HL-60 (cell line): ENCODE data around the gene RBMS3.

Experiments used
- DNase-seq, 2 experiments: peaks; one replicate each; pipeline ENCODE4 v3.0.0-alpha.2; 2010 to 2020; ENCODE audit warnings: low read depth in 1 of 2, low spot score in 1 of 2
- H3K27ac ChIP-seq: fragments of 250-450 bp; sonication (Bioruptor Pico); replicated peaks from 2 replicates; pipeline ENCODE4 v1.5.1; 2020; ENCODE audit warnings: mild to moderate bottlenecking, moderate library complexity
- H3K27me3 ChIP-seq: fragments of 250-450 bp; sonication (Bioruptor Pico); 2 replicates; pipeline ENCODE4 v1.5.1; 2021; ENCODE audit warnings: mild to moderate bottlenecking, moderate library complexity; ENCODE audit not compliant: insufficient read depth, poor library complexity, severe bottlenecking
- H3K4me3 ChIP-seq: replicated peaks from 2 replicates; pipeline ENCODE4 v1.5.1; 2011; ENCODE audit warnings: mild to moderate bottlenecking, control low read depth, low read length; ENCODE audit not compliant: insufficient read depth
- GABPA ChIP-seq: IDR thresholded peaks from 2 replicates; pipeline ENCODE4 v1.6.1; 2012; ENCODE audit warnings: low read depth
- POLR2AphosphoS5 ChIP-seq: IDR thresholded peaks from 2 replicates; pipeline ENCODE4 v1.6.1; 2012; ENCODE audit warnings: low read depth
- SPI1 ChIP-seq: IDR thresholded peaks from 2 replicates; pipeline ENCODE4 v1.6.1; 2012; ENCODE audit warnings: low read depth, mild to moderate bottlenecking, borderline replicate concordance
- TF ChIP-seq, protein P1 (sequence below): IDR thresholded peaks from 2 replicates; pipeline ENCODE4 v1.6.1; 2012; ENCODE audit warnings: low read depth; ENCODE audit not compliant: insufficient replicate concordance
- TF ChIP-seq, protein P2 (sequence below): IDR thresholded peaks from one replicate; pipeline ENCODE4 v1.5.1; 2011; ENCODE audit warnings: low read length, control low read depth, inconsistent platforms; ENCODE audit not compliant: insufficient read depth

The RBMS3 gene

DNA sequence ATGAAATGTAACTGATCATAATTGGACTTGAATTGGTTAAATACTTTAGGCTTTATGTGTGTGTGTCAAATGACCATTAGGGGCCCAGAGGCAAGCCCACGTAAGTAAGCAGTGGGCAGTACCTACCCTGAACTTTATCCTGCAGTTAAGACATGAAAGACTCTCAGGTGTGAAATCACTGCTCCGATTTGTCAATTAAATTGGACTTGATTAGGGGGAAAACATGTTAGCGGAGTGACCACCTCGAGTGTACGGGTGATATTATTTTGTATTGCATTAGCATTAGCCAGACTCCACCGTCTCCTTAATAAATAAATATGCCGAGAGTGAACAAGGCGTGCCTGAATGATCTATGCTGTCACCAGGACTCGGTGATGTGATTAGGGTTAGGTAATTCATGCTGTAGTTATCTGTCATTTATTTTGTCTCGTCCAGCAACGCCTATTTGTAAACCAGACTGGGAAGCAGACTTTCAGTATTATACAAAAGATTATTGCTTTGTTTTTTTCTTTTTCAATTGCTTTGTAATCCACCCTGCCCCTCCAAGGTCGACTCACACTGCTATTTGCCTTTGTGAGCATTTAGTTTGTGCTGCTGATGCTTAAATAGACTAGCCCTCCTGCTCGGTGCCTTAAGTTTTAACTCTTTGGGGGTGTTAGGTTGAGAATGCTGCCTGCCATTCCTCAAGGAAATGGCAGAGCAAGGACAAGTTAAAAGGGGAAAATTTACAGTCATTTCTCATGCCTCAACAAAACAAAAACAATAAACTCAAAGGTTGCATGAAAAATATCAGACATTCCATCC, 1.8 kb downstream of the RBMS3 start:
- no peak overlapping the region for H3K27ac ChIP-seq
- H3K27me3 ChIP-seq = no peaks in the 10 kb centered on the region
- DNase-seq = no peak
- TF ChIP-seq, protein P1, sequence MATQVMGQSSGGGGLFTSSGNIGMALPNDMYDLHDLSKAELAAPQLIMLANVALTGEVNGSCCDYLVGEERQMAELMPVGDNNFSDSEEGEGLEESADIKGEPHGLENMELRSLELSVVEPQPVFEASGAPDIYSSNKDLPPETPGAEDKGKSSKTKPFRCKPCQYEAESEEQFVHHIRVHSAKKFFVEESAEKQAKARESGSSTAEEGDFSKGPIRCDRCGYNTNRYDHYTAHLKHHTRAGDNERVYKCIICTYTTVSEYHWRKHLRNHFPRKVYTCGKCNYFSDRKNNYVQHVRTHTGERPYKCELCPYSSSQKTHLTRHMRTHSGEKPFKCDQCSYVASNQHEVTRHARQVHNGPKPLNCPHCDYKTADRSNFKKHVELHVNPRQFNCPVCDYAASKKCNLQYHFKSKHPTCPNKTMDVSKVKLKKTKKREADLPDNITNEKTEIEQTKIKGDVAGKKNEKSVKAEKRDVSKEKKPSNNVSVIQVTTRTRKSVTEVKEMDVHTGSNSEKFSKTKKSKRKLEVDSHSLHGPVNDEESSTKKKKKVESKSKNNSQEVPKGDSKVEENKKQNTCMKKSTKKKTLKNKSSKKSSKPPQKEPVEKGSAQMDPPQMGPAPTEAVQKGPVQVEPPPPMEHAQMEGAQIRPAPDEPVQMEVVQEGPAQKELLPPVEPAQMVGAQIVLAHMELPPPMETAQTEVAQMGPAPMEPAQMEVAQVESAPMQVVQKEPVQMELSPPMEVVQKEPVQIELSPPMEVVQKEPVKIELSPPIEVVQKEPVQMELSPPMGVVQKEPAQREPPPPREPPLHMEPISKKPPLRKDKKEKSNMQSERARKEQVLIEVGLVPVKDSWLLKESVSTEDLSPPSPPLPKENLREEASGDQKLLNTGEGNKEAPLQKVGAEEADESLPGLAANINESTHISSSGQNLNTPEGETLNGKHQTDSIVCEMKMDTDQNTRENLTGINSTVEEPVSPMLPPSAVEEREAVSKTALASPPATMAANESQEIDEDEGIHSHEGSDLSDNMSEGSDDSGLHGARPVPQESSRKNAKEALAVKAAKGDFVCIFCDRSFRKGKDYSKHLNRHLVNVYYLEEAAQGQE = no peak
- TF ChIP-seq POLR2AphosphoS5 = no peak
- TF ChIP-seq GABPA = no peak
- TF ChIP-seq, protein P2, sequence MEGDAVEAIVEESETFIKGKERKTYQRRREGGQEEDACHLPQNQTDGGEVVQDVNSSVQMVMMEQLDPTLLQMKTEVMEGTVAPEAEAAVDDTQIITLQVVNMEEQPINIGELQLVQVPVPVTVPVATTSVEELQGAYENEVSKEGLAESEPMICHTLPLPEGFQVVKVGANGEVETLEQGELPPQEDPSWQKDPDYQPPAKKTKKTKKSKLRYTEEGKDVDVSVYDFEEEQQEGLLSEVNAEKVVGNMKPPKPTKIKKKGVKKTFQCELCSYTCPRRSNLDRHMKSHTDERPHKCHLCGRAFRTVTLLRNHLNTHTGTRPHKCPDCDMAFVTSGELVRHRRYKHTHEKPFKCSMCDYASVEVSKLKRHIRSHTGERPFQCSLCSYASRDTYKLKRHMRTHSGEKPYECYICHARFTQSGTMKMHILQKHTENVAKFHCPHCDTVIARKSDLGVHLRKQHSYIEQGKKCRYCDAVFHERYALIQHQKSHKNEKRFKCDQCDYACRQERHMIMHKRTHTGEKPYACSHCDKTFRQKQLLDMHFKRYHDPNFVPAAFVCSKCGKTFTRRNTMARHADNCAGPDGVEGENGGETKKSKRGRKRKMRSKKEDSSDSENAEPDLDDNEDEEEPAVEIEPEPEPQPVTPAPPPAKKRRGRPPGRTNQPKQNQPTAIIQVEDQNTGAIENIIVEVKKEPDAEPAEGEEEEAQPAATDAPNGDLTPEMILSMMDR = no peak
- no peak for TF ChIP-seq SPI1
- no peak overlapping the region for H3K4me3 ChIP-seq

DNA sequence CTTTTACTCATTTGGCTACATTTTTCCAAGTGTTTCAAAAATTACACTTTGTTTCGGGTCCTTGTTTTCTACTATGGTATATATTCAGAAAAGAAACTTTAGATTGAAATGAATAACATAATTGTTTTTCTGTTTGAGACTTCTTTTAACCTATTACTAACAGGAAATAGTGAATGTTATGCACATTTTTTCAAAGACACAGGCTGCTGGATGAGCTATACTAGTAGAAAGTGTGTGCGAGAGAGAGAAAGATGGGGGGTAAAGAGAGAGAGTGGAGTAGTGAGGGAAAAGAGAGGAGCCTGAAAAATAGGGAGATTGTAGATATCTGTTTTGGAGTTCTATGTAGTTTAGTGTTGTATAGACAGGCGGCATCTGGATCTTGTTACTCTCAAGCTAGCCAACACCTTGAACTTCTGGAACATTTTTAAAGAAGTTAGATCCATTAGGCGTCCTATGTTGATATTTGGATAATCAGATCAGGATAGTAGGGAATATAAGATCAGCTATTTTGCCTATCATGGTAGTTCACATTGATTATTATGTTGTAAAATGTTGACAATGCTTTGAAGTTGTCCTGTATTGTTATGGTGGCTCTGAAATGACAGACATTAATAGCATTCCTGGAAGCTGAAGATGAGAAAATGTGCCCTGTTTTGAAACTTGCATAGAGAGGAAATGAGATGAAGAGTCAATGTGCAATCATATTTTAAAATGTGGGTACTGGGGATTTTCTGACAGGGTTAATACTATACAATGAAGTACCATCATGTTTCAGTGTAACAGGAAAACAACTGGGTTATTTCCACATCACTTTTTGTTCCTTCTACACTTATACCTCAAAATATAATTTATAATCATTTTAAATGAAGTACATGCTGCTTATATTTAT, 2.6 kb downstream of the RBMS3 start:
- H3K4me3 ChIP-seq = no peak overlapping the region
- no peak for TF ChIP-seq POLR2AphosphoS5
- no peaks in the 10 kb centered on the region for H3K27me3 ChIP-seq
- DNase-seq = no peak
- H3K27ac ChIP-seq = no peak overlapping the region

DNA sequence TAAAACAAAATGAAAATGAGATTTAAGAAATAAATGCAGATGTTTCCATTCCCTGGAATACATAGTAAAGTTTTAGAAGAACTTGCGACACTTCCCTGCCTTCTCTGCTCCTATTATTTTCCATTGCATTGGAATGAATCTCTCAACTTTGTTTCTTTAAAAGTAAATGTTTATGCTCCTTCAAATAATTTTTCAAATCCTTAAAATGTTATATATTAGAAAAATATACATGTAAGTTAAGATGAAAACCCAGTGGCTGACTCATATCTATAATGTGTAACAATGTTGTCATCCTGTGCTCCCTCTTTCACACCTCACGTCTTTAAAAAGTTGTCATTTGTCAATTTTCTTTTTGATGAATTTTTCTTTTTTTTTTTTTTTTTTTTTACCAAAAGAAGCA, 3.6 kb downstream of the RBMS3 start:
- H3K4me3 ChIP-seq = no peak overlapping the region
- no peak for DNase-seq
- H3K27me3 ChIP-seq = no peaks in the 10 kb centered on the region
- no peak for TF ChIP-seq SPI1
- TF ChIP-seq, protein P2 = no peak
- no peak for TF ChIP-seq GABPA
- no peak for TF ChIP-seq POLR2AphosphoS5
- TF ChIP-seq, protein P1 = no peak
- no peak overlapping the region for H3K27ac ChIP-seq

DNA sequence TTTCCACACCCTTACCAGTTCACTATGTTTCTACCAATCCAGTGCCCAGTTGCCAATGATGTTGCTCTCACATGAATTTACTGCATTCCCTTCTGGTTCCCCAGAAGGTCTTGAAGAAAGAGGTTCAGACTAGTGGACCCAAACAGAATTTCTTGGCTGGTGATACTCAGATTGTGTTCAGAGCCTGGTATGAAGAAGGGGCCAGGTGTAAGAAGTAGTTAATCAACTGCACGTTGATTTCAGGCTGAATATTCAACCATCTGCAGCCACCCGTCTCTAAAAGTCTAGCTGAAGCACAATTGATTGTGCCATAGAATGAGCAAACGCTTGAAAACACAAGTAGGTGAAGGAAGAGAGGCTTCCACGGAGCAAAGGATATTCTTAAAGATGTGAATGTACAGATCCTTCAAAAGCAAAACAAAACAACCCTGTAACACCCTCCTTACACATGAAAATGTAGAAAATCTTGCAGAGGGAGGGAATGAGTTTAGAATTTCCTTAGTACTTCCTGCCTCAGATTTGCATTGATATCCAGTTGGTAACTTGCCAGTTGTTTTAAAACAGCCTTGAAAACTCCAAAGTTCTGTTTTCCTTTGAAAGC, 4.7 kb downstream of the RBMS3 start:
- DNase-seq = no peak
- no peak overlapping the region for H3K27ac ChIP-seq
- no peak for TF ChIP-seq SPI1
- TF ChIP-seq, protein P1 = no peak
- H3K4me3 ChIP-seq = no peak overlapping the region
- H3K27me3 ChIP-seq = no peaks in the 10 kb centered on the region
